ENCODE results near the gene GSTP1. TPM values are rescaled to one million over a fixed set of nuclear protein-coding genes. Genes with fewer than 3 reads are reported as not detected.

The GSTP1 gene
- total RNA-seq, 1 donor from 2014 or later, result 978 TPM

DNA sequence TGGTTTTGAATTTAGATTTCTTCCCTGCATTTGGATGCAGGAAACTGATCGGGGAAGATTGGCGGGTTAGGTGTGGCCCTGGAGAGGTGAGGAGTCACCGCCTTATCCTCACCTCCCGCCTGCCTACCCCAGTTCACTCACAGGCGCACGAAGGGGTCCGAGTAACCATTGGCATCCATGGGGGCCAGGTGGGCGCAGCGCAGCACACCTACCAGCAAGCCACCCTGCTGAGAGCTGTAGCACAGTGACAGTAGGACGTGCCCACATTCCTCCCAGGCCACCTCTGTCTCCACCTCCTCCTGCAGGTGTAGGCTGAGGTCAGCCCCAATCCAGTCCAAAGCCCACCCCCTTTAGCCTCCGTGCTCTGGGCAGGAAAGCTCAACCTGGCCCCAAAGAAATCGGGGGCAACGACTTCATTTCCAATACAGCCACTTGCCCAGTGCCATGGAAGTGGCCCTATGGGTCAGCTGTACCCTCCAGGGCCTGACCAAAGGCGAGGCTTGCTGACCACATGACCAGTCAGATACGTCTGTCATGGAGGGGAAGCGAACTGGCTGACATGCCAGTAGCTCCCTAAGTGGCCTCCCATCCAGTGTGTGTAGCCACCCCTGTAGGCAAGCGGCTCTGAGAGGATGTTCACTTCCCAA, 29.8 kb downstream of the GSTP1 start:
- TF ChIP-seq, protein P1, sequence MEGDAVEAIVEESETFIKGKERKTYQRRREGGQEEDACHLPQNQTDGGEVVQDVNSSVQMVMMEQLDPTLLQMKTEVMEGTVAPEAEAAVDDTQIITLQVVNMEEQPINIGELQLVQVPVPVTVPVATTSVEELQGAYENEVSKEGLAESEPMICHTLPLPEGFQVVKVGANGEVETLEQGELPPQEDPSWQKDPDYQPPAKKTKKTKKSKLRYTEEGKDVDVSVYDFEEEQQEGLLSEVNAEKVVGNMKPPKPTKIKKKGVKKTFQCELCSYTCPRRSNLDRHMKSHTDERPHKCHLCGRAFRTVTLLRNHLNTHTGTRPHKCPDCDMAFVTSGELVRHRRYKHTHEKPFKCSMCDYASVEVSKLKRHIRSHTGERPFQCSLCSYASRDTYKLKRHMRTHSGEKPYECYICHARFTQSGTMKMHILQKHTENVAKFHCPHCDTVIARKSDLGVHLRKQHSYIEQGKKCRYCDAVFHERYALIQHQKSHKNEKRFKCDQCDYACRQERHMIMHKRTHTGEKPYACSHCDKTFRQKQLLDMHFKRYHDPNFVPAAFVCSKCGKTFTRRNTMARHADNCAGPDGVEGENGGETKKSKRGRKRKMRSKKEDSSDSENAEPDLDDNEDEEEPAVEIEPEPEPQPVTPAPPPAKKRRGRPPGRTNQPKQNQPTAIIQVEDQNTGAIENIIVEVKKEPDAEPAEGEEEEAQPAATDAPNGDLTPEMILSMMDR (IDR thresholded peaks at IDR 0.05; ENCODE audit: unreplicated experiment), result no peak
- Mint-ChIP-seq H3K27ac (no peak overlapping the region), H3K36me3 (ENCODE audit: insufficient read depth) (peaks cover 5% of the 10 kb centered on the region)

DNA sequence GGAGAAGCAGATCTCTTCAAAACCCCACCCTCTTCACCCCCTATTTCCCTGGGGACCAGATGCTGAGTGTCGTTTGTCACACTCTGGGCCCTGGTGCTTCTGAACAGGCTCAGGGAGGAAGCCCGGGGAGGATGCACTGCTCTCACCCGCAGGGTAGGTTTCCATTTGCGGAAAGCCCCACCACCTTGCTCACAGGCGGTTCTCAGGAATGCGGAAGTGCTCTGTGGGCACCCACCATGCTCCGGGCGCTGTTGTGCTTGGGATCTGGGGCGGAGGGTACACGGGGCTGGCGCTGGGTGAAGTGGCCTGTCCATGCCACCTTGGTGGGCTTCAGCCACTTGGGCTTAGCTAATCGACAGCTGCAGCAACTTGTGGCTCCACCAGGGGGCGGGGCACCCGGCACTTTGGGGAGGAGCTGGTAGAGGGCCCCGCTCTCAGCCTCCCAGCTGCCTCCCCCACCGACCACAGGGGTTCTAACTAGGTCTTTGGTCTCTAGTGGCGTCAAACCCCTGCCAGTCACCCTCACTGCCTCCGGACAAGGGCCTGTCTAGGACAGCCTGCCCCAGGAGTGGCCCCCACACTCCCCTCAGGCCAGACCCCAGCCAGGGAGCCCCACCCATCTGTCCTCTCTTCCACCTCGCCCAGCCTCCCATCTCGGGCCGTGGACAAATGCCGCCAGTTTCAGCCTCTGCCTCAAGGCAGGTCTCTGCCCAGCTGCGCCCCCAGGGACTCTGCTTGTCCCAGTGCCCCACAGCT, 30.5 kb downstream of the GSTP1 start:
- Mint-ChIP-seq H3K4me3 (ENCODE audit: low read depth) (no peak overlapping the region), H3K27me3 (peaks cover 13% of the 10 kb centered on the region), H3K4me1 (ENCODE audit: low read depth) (peaks cover 7% of the 10 kb centered on the region), H3K36me3 (ENCODE audit: insufficient read depth) (peaks cover 3% of the 10 kb centered on the region), H3K27ac (peak overlapping the region; percentile 49), H3K9me3 (ENCODE audit: low read depth) (no peaks in the 10 kb centered on the region)
- TF ChIP-seq, protein P1 (IDR thresholded peaks at IDR 0.05; ENCODE audit: unreplicated experiment), result peak; percentile 74
- DNase-seq (ENCODE audit: low spot score, unreplicated experiment), result peak; percentile 65

More for the DNA sequence above, 29.8 kb downstream of the GSTP1 start:
- Mint-ChIP-seq H3K9me3 (ENCODE audit: low read depth) (no peaks in the 10 kb centered on the region), H3K4me3 (ENCODE audit: low read depth) (no peak overlapping the region), H3K27me3 (peaks cover 13% of the 10 kb centered on the region), H3K4me1 (ENCODE audit: low read depth) (peaks cover 7% of the 10 kb centered on the region)
- no peak for DNase-seq (ENCODE audit: low spot score, unreplicated experiment)

DNA sequence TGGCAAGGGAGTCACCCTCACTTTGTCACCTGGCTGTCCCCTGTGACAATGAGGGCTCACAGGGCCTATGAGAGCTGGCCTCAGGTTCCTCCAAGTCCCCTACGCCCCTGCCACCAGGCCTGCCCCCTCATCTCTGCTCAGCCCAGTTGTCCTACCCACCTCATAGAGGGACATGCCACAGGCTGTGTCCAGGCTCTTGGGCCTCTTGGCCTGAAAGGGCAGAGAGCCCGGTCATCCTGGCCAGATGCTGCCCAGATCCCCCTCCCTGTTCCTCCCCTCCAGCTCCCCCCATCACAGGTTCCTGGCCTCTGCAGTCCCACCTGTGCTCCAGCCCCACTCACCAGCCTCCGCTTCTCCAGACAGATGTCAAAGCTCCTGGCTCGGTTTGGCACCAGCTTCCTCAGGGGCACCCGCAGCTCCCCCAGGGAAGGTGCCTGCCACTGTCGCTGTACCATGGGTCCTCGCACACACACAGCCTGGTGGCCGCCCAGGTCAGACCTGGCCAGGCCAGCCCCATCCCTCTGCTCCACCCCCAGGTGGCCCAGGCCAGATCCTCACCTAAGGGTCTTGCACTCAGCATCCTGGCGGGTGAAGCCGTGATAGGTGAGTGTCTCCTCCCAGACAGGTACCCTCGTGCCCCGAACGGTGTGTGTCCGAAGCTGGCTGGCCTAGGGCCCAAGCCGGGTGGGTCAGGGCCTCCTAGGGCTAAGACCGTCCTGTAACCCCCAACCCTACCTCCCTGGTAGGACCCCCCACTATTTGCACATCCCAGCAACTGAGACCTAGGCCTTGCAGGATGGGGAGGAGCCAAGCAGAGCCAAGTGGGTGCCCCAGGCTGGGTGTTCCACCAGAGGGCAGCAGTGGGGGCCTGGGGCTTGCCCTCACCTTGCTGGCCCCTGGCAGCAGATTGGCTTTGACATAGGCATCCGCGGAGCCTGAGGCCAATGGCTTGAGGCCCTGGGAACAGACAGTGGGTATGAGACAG, 31.4 kb downstream of the GSTP1 start:
- Mint-ChIP-seq H3K4me1 (ENCODE audit: low read depth) (peaks cover 10% of the 10 kb centered on the region), H3K4me3 (ENCODE audit: low read depth) (no peak overlapping the region), H3K27ac (peak overlapping the region; percentile 49), H3K9me3 (ENCODE audit: low read depth) (peaks cover 3% of the 10 kb centered on the region), H3K36me3 (ENCODE audit: insufficient read depth) (no peaks in the 10 kb centered on the region), H3K27me3 (peaks cover 18% of the 10 kb centered on the region)
- TF ChIP-seq, protein P1 (IDR thresholded peaks at IDR 0.05; ENCODE audit: unreplicated experiment), result peak; percentile 55
- DNase-seq (ENCODE audit: low spot score, unreplicated experiment), result no peak

DNA sequence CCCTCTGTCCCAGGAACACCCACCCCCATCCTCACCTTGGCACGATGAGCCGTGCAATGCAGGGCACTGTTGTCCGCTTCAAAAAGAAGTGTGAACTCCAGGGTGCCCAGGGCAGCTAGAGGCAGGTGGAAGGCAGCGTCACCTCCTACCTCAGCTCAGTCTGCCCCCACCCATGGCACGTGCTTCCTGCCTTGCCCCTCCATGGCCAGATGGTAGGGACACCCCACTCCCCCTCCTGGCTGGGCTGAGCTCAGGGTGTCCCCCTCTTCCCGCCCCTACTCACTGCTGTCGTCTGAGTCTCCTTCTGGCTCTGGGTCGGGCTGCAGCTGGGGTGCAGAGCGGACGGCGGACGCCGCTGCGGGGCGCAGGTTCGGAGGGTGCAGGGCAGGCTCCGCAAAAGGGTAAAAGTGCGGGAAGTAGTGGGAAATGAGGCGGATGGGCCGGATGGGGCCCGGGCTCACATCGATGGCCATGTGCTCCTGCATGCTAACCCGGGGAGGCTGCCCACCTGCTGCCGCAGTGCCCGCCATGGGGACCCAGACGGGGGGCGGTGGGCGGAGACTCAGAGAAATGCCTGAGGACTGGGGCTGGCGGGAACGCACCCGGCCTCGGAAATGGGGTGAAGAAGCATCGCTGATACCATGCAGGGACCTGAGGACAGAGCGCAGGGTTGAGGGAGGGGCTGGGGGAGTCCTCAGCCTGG, 32.3 kb downstream of the GSTP1 start:
- Mint-ChIP-seq H3K4me1 (ENCODE audit: low read depth) (peaks cover 16% of the 10 kb centered on the region), H3K9me3 (ENCODE audit: low read depth) (peaks cover 3% of the 10 kb centered on the region), H3K27ac (no peak overlapping the region), H3K4me3 (ENCODE audit: low read depth) (no peak overlapping the region), H3K36me3 (ENCODE audit: insufficient read depth) (no peaks in the 10 kb centered on the region), H3K27me3 (peaks cover 24% of the 10 kb centered on the region)
- DNase-seq (ENCODE audit: low spot score, unreplicated experiment), result no peak
- TF ChIP-seq, protein P1 (IDR thresholded peaks at IDR 0.05; ENCODE audit: unreplicated experiment), result no peak

All from progenitor cell of endocrine pancreas (in vitro differentiated cells).